SK-N-SH (cell line): Measurements from ENCODE around the gene SCN9A. TPM values are rescaled to one million over a fixed set of nuclear protein-coding genes. Genes with fewer than 3 reads are reported as not detected.

ENCODE experiments used
- CTCF ChIA-PET: fragments of 300-600, 350-600 bp; formaldehyde crosslinking; extraction: SDS; loops from one replicate; lab custom pipeline; 2021; lab: Yijun Ruan, JAX
- POLR2A ChIA-PET: fragments of 350-600 bp; sonication (Branson Sonifier 250); formaldehyde crosslinking; extraction: SDS; loops from one replicate; lab custom pipeline; 2020; ENCODE audit warnings: antibody characterized with exemption, inconsistent platforms; lab: Yijun Ruan, JAX
- DNase-seq: peaks from one replicate; pipeline ENCODE4 v3.0.0; 2012
- H2AFZ ChIP-seq: fragments of 200-600 bp; sonication (generic); 2 replicates; pipeline ENCODE4 v1.8.1; 2016; ENCODE audit warnings: antibody characterized with exemption, mild to moderate bottlenecking, low read depth
- H3F3A ChIP-seq: fragments of 200-600 bp; sonication (generic); replicated peaks from 2 replicates; pipeline ENCODE3; 2016; ENCODE audit warnings: antibody characterized with exemption, mild to moderate bottlenecking; ENCODE audit not compliant: insufficient read depth
- H3K27ac ChIP-seq, 2 experiments: fragments of 200-500 bp in 1 of 2; fragments of 200-600 bp in 1 of 2; sonication (Bioruptor generic) in 1 of 2; sonication (generic), shearing (Covaris generic) in 1 of 2; 2 replicates each; pipeline versions ENCODE4 v1.5.1 to v1.6.1; 2014 to 2016; ENCODE audit warnings: low read depth in 2 of 2, inconsistent platforms in 1 of 2, low read length in 1 of 2, mild to moderate bottlenecking in 1 of 2, mixed read lengths in 1 of 2
- H3K27me3 ChIP-seq: fragments of 200-600 bp; sonication (generic), shearing (Covaris generic); 2 replicates; pipeline ENCODE4 v1.6.1; 2016; ENCODE audit warnings: mixed run types; ENCODE audit not compliant: insufficient read depth
- H3K36me3 ChIP-seq, 2 experiments: fragments of 200-500 bp in 1 of 2; fragments of 200-600 bp in 1 of 2; sonication (Bioruptor generic) in 1 of 2; sonication (generic) in 1 of 2; replicated peaks in 1 of 2; 2 replicates each; pipeline versions ENCODE3 to v1.5.1; 2014 to 2016; ENCODE audit warnings: low read length in 1 of 2, mild to moderate bottlenecking in 1 of 2; ENCODE audit not compliant: insufficient read depth in 2 of 2, control insufficient read depth in 1 of 2
- H3K4me1 ChIP-seq, 2 experiments: fragments of 200-500 bp in 1 of 2; fragments of 200-600 bp in 1 of 2; sonication (Bioruptor generic) in 1 of 2; sonication (generic), shearing (Covaris generic) in 1 of 2; 2 replicates each; pipeline versions ENCODE4 v1.5.1 to v1.6.1; 2014 to 2016; ENCODE audit warnings: low read depth in 1 of 2, low read length in 1 of 2, mixed run types in 1 of 2; ENCODE audit not compliant: insufficient read depth in 2 of 2, control insufficient read depth in 1 of 2
- H3K4me2 ChIP-seq: fragments of 200-600 bp; sonication (generic), shearing (Covaris generic); 2 replicates; pipeline ENCODE4 v1.6.1; 2017; ENCODE audit warnings: mixed run types
- H3K4me3 ChIP-seq, 2 experiments: fragments of 200-500 bp in 1 of 2; fragments of 200-600 bp in 1 of 2; sonication (Bioruptor generic) in 1 of 2; sonication (generic), shearing (Covaris generic) in 1 of 2; 2 replicates each; pipeline versions ENCODE4 v1.5.1 to v1.8.1; 2014 to 2016; ENCODE audit warnings: low read depth in 2 of 2, inconsistent platforms in 1 of 2, low read length in 1 of 2, mild to moderate bottlenecking in 1 of 2, mixed read lengths in 1 of 2, moderate library complexity in 1 of 2
- H3K79me2 ChIP-seq: fragments of 200-600 bp; sonication (generic); 2 replicates; pipeline ENCODE4 v1.8.1; 2017; ENCODE audit warnings: mild to moderate bottlenecking; ENCODE audit not compliant: insufficient read depth
- H3K9ac ChIP-seq: fragments of 200-600 bp; sonication (generic); 2 replicates; pipeline ENCODE4 v1.6.1; 2017; ENCODE audit warnings: mixed run types
- H3K9me2 ChIP-seq: fragments of 200-600 bp; sonication (generic); 2 replicates; pipeline ENCODE4 v1.6.1; 2017; ENCODE audit warnings: mixed run types
- H3K9me3 ChIP-seq: fragments of 200-600 bp; sonication (generic); 2 replicates; pipeline ENCODE4 v1.6.1; 2017; ENCODE audit warnings: mixed run types, mild to moderate bottlenecking, moderate library complexity
- H4K20me1 ChIP-seq: fragments of 200-600 bp; sonication (generic); 2 replicates; pipeline ENCODE4 v1.6.1; 2017; ENCODE audit warnings: mild to moderate bottlenecking, mixed run types; ENCODE audit not compliant: insufficient read depth
- CHD2 ChIP-seq: fragments of 150-350 bp; IDR thresholded peaks from 2 replicates; pipeline ENCODE4 v1.6.1; 2018; ENCODE audit warnings: low read length; ENCODE audit not compliant: partially characterized antibody
- ELF1 ChIP-seq: IDR thresholded peaks from 2 replicates; pipeline ENCODE4 v1.4.0; 2012
- FOSL2 ChIP-seq: IDR thresholded peaks from 2 replicates; pipeline ENCODE4 v1.4.0; 2012; ENCODE audit warnings: low read depth, mild to moderate bottlenecking, moderate library complexity, borderline replicate concordance
- GATA2 ChIP-seq: sonication (generic); formaldehyde crosslinking; IDR thresholded peaks from 2 replicates; pipeline ENCODE4 v1.5.0; 2020; ENCODE audit warnings: mild to moderate bottlenecking, missing genetic modification reagents
- IRF3 ChIP-seq: fragments of 150-350 bp; IDR thresholded peaks from 2 replicates; pipeline ENCODE4 v1.6.1; 2016; ENCODE audit warnings: mild to moderate bottlenecking, low read depth, low read length
- NRF1 ChIP-seq: IDR thresholded peaks from 2 replicates; pipeline ENCODE4 v1.6.1; 2012; ENCODE audit warnings: low read depth, mild to moderate bottlenecking, low read length
- PBX3 ChIP-seq: IDR thresholded peaks from 2 replicates; pipeline ENCODE4; 2012
- RAD21 ChIP-seq: IDR thresholded peaks from 2 replicates; pipeline ENCODE4 v1.6.1; 2012; ENCODE audit warnings: mild to moderate bottlenecking, low read length
- RCOR1 ChIP-seq: fragments of 150-350 bp; IDR thresholded peaks from 2 replicates; pipeline ENCODE4 v1.6.1; 2017; ENCODE audit warnings: antibody characterized with exemption, low read length
- RXRA ChIP-seq: IDR thresholded peaks from 2 replicates; pipeline ENCODE4 v1.4.0; 2012; ENCODE audit warnings: low read depth, mild to moderate bottlenecking, borderline replicate concordance
- SIN3A ChIP-seq: IDR thresholded peaks from 2 replicates; pipeline ENCODE4 v1.6.1; 2012; ENCODE audit warnings: low read depth, mild to moderate bottlenecking, low read length, moderate library complexity, borderline replicate concordance
- SMC3 ChIP-seq: IDR thresholded peaks from 2 replicates; pipeline ENCODE4 v1.6.1; 2012; ENCODE audit warnings: low read depth, low read length, improper control_type of control experiment
- TEAD4 ChIP-seq: IDR thresholded peaks from 2 replicates; pipeline ENCODE4 v1.4.0; 2012; ENCODE audit warnings: mild to moderate bottlenecking, borderline replicate concordance; ENCODE audit not compliant: insufficient read depth
- USF1 ChIP-seq: IDR thresholded peaks from 2 replicates; pipeline ENCODE4 v1.4.0; 2012; ENCODE audit warnings: low read depth, borderline replicate concordance
- YY1 ChIP-seq: IDR thresholded peaks from 2 replicates; pipeline ENCODE4 v1.4.0; 2012; ENCODE audit warnings: low read depth, mild to moderate bottlenecking
- ZBTB33 ChIP-seq: IDR thresholded peaks from 2 replicates; pipeline ENCODE4 v1.4.0; 2012; ENCODE audit warnings: low read depth, borderline replicate concordance
- WGBS: methylation state at CpG from one replicate; pipeline ENCODE4 v1.1.6; 2017; ENCODE audit warnings: low lambda C conversion rate; 5-methylcytosine and 5-hydroxymethylcytosine counted together
- polyA plus RNA-seq, 3 experiments: library from polyadenylated mRNA; depleted of rRNA; stranded (reverse); fragments of >200 nt; gene quantifications; 2 replicates each; pipeline ENCODE4 v1.2.3, GENCODE V29; 2012

The SCN9A gene
- polyA plus RNA-seq, 1 of the 3 experiments (the other 2 are of a cell fraction): 5.9 TPM

- Histone ChIP-seq H2AFZ (no peak overlapping the region), H3K4me2 (no peak overlapping the region), H3K9ac (no peak overlapping the region), H3K4me1 (no peaks in the 10 kb centered on the region), H3F3A (no peaks in the 10 kb centered on the region), H3K9me3 (no peaks in the 10 kb centered on the region), H4K20me1 (no peaks in the 10 kb centered on the region), H3K79me2 (no peaks in the 10 kb centered on the region), H3K27me3 (no peaks in the 10 kb centered on the region), H3K4me3 (no peak overlapping the region), H3K27ac (no peak overlapping the region), H3K36me3 (peaks cover 0 to 5% of the 10 kb centered on the region in 2 experiments), H3K9me2 (no peaks in the 10 kb centered on the region; the same call in 1 of the 2 replicates)
- WGBS: 97% methylated on average over 2 of the region's 2 CpGs
- TF ChIP-seq RCOR1 (no peak), USF1 (no peak), YY1 (no peak), CHD2 (no peak), RXRA (no peak), GATA2 (CRISPR knock-in tag) (no peak), ELF1 (no peak), ZBTB33 (no peak), RAD21 (no peak), SMC3 (no peak), SIN3A (no peak), TEAD4 (no peak), NRF1 (no peak), FOSL2 (no peak), IRF3 (no peak)
- ChIA-PET CTCF (interaction anchor here (1.0 to 3.1 kb wide), 4 partner anchors 11 to 324 kb away, joined by 3 to 19 read pairs (median 4); no protein-coding TSS in a partner anchor), POLR2A (no interaction called here)
- DNase-seq: no peak
These were observed 182.3 kb downstream of the SCN9A start for GRCh38 chr2:166193407-166193806.

GRCh38 chr2:166188084-166188483, 187.7 kb downstream of the SCN9A start:
- WGBS: 70% methylated on average over 3 of the region's 3 CpGs
- ChIA-PET POLR2A (no interaction called here), CTCF (interaction anchor here (2.4 kb wide), 1 partner anchor 10 kb away, joined by 8 read pairs; no protein-coding TSS in a partner anchor)
- DNase-seq: no peak
- Histone ChIP-seq H3K9me3 (no peaks in the 10 kb centered on the region), H2AFZ (no peak overlapping the region), H3K4me1 (no peaks in the 10 kb centered on the region; a peak in 1 of 4 replicates), H3K36me3 (no peaks in the 10 kb centered on the region), H3K4me2 (no peak overlapping the region), H3K27ac (no peak overlapping the region), H3K9me2 (no peaks in the 10 kb centered on the region), H3K4me3 (no peak overlapping the region), H3K79me2 (no peaks in the 10 kb centered on the region), H4K20me1 (no peaks in the 10 kb centered on the region), H3K27me3 (no peaks in the 10 kb centered on the region), H3K9ac (no peak overlapping the region), H3F3A (no peaks in the 10 kb centered on the region)
- TF ChIP-seq PBX3: no peak
- TF ChIP-seq TEAD4: no peak
- TF ChIP-seq SMC3: no peak
- no peak for TF ChIP-seq ZBTB33
